Kidney epithelial cell (primary cell): ENCODE results near the gene ENC1. TPM values are rescaled to one million over a fixed set of nuclear protein-coding genes. Genes with fewer than 3 reads are reported as not detected.

Experiments used
- DNase-seq: peaks from one replicate; pipeline ENCODE4 v3.0.0-alpha.2; 2010; ENCODE audit warnings: low read depth
- H3K27me3 ChIP-seq: 2 replicates; pipeline ENCODE4 v1.6.0; 2011; ENCODE audit warnings: low read length; ENCODE audit not compliant: control insufficient read depth, insufficient read depth
- H3K36me3 ChIP-seq: 2 replicates; pipeline ENCODE4 v1.5.1; 2011; ENCODE audit warnings: low read length; ENCODE audit not compliant: control insufficient read depth, insufficient read depth
- H3K4me3 ChIP-seq: 2 replicates; pipeline ENCODE4 v1.5.1; 2011; ENCODE audit warnings: low read depth, mild to moderate bottlenecking, control low read depth, low read length
- CTCF ChIP-seq: IDR thresholded peaks from 2 replicates; pipeline ENCODE4 v1.5.1; 2011; ENCODE audit warnings: mild to moderate bottlenecking, moderate library complexity, low read length, control low read depth, inconsistent platforms; ENCODE audit not compliant: insufficient read depth, poor library complexity, severe bottlenecking
- total RNA-seq: library from RNA; depleted of rRNA; stranded (reverse); fragments of >200 nt; gene quantifications from 2 replicates; pipeline ENCODE4 v1.2.3, GENCODE V29; 2015

ENC1 gene
- total RNA-seq, 1 donor from 2014 or later, result 72.5 TPM

DNA sequence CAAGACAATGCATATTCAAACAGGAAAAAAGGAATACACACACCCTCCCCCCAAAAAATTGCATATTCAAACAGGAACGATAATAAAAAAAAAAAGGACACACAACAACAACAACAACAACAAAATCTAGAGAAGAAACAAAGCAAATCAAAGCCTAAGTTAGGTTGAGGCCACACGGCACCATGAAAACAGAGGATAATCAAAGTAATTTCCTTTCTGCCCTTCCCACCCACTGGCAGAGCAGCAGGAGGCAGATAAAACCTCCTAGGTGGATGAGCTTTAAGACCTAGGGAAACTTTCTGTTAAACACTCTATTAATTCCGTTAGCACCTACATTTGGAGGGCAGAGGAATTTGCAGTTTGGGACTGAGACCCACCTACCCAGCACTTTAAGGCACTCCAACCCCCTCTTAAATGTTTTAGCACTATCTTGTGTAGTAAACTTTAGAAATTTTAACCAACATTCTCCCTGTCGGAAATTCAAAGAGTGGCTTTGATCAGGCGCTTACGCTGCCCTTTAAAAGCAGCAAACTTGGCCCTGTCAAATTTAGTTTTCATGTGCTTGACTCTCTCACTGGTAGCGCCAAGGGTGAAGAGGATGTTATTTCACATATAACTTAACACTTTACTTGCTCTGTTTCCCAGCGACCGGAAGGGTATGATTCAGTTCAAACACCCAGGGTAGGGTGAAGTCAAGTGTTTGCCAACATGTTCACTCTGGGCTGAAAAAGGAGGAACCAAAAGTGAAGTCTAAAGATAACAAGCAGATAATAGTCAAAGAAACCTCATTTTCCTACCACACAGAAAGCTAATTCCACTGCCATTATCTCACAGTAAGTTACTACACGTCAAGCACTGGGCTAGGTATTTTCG lies 9.2 kb downstream of the ENC1 start:
- no peaks in the 10 kb centered on the region for H3K27me3 ChIP-seq
- no peak for DNase-seq
- H3K4me3 ChIP-seq, result no peak overlapping the region
- no peak for TF ChIP-seq CTCF
- H3K36me3 ChIP-seq, result peaks cover 4% of the 10 kb centered on the region

GRCh38 chr5:74630453-74631066 lies 10.0 kb downstream of the ENC1 start:
- no peak for TF ChIP-seq CTCF
- H3K4me3 ChIP-seq, result no peak overlapping the region
- DNase-seq, result no peak
- no peaks in the 10 kb centered on the region for H3K27me3 ChIP-seq
- no peaks in the 10 kb centered on the region for H3K36me3 ChIP-seq

DNA sequence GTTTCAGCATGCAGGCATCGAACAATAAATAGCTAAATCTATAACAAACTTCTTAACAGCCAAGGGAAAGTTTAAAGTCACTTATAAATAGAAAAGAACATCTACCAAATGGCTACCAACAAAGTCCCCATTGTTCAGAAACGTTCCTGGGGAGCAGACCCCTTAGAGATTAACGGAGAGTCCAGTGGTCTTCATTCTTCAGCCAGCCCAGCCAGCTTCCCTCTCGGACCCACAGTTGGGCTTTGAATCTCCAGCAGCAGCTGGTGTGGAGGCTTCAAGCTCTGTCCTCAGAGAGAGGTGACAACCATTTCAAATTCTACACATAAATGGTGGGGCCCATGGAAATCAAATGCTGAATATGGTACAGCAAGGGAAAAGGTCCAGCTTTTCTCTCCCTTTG lies 11.2 kb downstream of the ENC1 start:
- TF ChIP-seq CTCF, result no peak
- no peak for DNase-seq
- Histone ChIP-seq H3K27me3 (no peaks in the 10 kb centered on the region), H3K4me3 (no peak overlapping the region), H3K36me3 (no peaks in the 10 kb centered on the region)

- Histone ChIP-seq H3K4me3 (no peak overlapping the region), H3K36me3 (no peaks in the 10 kb centered on the region)
Observed at GRCh38 chr5:74628359-74628758, 12.2 kb downstream of the ENC1 start.

DNA sequence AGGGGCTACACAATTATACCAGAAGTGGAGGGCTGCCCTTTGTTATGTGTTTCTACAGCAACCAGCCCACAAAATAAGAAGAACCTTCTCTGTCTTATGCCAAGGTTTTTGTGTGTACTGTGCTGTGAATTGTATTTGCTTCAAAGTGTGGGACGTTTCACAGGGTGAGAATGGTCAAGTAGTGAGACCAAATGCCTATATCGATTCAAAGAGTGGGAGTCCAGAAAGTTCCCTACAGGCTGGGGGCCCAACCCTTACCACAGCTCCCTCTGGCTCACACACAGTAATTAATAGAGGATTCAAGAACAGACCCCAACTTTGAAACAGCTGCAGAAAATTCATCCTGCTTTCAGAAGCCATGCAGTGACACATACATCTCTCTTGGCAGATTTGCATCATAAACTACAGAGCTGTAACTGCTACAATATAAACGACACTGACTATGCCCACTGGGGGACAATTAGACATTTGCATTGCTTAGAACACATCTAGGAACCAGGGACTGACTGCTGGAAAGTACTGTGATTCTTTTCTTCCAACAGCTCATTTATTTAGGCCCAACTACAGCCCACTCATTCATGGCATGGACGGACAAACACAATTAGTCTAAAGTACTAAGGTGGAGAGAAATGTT lies 12.8 kb downstream of the ENC1 start:
- H3K4me3 ChIP-seq, result no peak overlapping the region
- H3K27me3 ChIP-seq, result no peaks in the 10 kb centered on the region
- no peaks in the 10 kb centered on the region for H3K36me3 ChIP-seq
- TF ChIP-seq CTCF, result no peak
- no peak for DNase-seq

More at GRCh38 chr5:74628359-74628758, 12.2 kb downstream of the ENC1 start:
- no peaks in the 10 kb centered on the region for H3K27me3 ChIP-seq
- no peak for DNase-seq
- TF ChIP-seq CTCF, result no peak
